IPS DF 19.7 (cell line): Measurements from ENCODE around the gene CPZ.
"Not testable (repeated sequence)": the region's sequence is repeated elsewhere in the genome, so short reads cannot be mapped to it uniquely, and the experiment has no call there.

Experiments
- DNase-seq: peaks from one replicate; pipeline ENCODE4 v3.0.0-alpha.2; 2013; ENCODE audit warnings: low read depth, low spot score

Gene CPZ

DNA sequence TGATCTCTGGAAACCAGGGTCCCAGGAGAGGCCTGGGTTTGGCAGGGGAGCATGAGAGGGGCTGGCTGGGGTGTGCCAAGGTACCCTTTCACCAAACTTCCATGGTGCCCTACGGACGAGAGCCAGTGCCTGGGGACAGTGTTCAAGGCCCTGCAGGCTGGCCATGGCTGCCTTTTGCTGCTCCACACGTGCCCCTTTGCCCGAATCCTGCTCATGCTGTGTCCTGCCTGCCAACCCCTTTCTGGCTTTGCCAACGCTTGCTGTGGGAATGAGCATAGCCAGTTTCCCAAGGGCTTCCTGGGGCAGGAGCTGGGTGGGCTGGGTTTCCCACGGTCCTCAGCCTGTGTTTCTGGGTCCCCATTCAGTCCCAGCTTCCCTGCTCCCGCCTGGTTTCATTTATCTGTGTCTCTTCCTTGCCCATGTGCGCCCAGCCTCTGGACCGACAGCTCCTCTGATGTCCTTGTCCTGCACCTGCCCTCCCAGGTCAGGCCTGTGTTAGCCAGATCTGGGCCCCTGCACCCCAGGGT is 17.3 kb downstream of the CPZ start:
- no peak for DNase-seq

DNA sequence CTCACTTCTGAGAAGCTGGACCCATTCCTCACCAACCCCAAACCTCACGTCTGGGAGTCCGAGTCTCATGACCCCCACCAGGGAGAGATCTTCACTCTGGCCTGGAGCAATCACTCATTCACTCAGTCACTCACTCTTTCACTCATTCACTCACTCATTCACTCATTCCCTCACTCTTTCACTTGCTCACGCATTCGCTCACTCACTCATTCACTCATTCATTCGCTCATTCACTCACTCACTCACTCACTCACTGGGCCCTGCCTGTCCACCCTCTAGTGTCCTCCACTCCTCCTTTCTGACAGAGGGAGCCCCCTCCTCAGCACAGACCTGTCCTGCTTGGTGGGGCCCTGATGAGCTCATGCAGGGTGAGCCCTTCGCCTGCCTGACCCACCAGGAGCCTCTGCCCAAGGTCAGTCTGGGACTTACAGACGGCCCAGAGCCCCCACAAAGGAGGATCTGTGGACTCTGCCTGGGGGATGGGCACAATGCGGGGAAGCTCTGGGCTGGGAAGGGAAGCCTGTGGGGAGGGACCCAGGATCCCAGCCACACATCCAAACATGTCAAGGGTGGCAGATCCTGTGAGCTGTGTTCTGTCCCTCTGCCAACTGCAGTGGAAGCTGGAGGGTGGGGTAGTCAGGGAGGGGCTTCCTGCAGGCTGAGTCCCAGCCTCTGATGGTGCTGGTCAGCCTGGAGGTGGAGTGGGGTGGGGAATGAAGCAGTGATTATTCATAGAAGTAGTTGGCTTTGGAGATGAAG is 18.5 kb downstream of the CPZ start:
- DNase-seq = no peak

DNA sequence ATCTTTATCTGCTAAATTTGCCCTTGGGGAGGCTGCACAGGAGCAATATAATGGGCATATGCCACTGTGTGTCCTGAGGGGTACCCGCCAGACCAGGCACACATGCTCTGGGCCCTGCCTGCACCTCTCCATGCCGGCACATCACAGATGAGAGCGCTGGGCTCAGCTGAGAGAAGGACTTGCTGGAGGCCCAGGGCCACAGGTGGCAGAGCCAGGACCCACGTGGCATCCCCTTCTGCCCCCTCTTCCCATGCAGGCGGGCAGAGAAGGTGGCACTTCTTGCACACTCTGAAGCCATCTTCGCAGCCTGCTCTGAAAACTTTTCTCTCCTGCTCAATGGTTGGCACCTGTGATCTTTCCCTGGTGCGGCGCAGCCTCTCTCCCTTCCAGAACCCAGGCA is 20.1 kb downstream of the CPZ start:
- DNase-seq = no peak

DNA sequence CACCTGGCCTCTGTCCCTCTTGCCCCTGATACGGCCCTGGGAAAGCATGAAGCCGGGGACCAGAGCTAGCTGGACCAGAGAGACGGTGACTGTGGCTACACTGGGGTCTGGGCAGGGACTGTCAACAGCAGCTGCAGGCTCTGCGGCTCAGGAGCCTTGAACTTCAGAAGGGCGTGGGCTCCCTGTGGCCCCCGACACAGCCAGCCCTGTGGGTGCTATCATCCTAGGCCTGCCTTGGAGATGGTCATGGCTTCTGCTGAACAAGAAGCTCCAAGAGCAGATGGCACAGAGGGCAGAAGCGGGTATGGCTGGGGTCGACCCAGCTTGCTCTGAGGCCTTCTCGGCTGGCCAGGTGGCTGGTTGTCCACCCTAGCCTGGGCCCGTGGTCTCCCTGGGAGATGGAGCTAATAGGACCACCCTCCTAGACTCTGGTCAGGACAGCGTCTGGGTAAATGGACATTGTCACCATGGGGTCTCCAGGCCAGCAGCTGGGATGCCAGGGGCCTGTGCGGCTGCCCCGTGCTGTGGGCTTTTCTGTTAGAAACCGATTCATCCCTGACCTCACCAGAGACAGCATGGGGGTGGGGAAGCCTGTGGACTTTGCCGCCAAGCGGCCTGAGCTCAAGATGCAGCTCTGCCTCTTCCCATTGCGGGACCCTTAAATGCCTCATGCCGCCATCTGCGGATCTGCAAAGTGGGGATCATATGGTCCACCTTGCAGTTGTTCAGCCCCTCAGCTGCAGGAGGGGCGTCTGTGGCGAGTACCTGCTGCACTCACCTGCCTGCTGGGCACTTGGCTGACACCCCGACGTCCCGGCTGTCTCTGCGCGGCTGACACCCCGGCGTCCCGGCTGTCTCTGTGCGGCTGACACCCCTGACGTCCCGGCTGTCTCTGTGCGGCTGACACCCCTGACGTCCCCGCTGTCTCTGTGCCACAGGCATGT is 21.1 kb downstream of the CPZ start:
- DNase-seq = no peak

DNA sequence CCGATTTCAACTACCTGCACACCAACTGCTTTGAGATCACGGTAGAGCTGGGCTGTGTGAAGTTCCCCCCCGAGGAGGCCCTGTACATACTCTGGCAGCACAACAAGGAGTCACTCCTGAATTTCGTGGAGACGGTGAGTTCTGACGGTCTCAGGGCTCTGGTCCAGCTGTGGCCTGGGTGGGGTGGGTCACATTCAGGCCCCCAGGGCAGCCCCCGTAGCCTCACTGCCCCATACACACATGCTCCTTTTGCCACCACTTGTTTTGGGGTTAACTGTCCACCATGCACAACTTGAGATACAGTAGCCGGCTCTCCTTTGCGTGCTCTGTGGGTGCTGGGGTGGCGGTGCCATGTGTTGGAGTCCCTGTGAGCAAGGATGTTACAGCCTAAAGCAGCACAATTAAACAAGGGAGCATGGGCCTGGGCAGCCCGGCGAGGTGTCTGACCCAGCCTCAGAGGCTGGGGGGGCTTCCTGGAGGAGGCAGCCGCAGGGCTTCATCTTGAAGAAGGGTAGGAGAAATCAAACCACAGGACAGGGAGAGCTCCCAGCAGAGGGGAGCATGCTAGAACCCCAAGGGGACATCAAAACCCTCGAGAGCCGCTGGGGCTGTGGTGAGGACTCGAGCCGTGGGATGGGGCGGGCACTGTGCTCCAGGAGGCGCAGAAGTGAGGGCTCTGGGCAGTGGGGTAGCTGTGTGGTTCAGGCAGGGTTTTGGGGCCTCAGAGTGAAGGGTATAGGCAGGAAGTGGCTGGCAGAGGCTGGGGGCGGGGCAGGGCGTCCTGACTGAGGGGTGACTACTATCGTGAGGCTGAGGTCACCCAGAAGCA is 22.0 kb downstream of the CPZ start:
- DNase-seq = no peak

DNA sequence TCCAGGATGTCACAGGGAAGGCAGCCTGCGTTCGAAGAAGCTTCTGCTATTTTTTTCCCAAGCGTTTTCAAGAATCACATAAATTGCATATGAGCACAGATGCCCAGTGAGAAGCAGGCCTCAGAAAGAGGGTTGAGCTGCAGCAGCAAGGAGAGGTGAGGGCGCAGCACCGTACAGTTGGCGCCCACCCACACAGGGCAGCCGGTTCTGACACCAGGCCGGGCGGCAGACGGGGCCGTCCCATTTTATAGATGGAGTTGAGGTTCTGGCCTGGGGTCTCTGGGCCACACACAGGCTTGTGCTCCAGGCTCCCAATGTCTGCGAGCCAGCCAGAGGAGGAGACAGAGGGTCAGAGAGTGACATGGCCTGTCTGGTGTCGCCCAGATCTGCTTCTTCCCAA is 22.8 kb downstream of the CPZ start:
- DNase-seq = no peak

DNA sequence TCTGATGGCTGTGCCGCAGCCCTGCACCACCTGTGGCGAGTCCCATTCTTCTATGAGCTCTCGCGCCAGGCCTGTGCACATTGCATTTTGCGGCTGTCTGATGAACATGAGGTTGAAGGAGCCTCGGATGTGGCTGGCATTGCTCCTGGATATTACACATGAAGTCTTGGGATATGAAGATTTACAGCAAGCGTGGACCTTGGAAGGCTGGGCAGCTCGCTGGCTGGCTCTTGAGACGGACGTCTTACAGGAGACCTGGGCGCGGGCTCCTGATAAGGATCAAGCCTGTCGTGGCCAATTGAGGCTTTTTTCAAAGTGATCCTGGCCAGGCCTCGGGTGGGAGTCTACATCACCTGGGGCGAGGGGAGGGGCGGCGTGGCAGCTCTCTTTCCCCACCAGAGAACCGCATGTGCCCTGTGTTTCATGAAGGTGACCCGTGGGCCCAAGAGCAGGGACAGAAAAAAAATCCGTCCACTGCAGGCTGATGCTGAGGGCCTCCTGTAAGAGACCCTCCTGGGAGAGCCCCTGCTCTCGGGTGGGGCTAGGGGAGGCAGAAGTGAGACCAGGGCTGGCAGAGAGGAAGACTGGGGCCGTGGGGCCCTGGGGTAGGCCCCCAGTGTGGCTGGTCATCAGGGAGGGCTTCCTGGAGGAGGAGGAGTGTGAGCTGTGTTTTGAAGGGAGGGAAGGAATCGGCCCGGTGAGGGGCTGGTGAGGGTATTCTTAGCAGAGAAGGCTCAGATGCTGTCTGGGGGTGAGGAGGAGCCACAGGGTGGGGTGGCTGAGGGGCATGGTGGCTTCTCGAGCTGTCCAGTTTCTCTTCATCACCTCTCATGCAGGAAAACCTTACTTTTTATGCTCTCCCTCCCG is 23.6 kb downstream of the CPZ start:
- no peak for DNase-seq

DNA sequence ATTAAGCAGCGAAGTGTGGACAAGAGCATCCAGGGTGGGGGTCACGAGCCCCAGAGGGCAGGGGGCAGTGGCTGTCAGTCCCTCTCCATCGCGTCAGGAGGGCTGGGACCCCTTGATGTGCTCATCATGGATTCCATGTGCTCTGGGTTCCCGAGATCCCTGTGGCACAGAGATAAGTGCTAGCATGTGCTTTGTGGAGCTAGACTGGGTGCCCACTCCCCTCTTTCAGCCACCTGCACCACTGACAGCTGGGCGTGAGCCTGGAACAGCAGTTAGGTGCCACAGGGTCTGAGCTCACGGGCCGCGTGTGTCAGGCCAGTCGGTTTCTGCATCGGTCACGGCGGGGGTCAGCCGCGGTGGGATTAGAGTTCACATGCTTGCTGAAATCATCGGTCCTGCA is 24.3 kb downstream of the CPZ start:
- no peak for DNase-seq

DNA sequence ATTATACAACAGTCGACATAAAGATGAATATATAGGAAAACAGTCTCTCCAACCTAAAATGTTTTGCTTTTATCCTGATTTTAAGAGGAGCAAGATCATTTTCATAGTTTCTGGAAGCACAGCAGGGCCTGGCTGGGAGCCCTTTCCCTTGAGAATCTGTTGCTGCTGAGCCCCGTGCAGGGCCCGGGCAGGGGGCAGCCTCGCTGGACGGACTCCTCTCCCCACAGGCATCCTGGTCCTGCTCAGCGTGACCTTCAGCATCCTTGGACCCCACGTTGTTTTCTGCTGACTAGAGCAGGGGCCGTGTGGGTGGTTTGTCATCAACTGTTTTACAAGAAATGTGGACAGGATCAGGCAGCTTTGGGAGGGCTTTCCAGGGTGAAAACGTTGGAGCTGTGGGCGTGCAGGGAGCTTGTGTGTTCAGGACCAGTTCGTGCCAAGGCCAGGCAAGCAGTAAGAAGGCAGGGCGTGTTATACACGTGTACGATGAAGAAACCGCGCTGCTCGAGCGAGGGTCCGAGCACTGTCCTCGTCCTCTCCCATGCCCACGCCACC is 25.0 kb downstream of the CPZ start:
- DNase-seq = no peak

DNA sequence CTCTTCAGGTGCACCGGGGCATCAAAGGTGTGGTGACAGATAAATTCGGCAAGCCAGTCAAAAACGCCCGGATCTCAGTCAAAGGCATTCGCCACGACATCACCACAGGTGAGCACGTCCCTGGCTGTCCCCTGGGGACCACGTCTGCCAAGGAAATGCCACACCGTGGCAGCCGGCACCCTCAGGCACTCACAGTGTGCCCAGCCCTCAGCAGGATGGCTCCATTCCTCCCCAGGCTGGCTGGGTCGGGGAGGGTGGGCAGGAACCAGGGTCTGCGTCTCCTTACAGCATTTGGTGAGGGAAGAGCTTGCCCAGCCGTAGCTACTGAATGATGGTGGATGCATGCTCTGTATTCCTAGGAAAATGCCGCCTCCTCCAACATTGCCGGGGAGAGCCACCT is 25.9 kb downstream of the CPZ start:
- no peak for DNase-seq

DNA sequence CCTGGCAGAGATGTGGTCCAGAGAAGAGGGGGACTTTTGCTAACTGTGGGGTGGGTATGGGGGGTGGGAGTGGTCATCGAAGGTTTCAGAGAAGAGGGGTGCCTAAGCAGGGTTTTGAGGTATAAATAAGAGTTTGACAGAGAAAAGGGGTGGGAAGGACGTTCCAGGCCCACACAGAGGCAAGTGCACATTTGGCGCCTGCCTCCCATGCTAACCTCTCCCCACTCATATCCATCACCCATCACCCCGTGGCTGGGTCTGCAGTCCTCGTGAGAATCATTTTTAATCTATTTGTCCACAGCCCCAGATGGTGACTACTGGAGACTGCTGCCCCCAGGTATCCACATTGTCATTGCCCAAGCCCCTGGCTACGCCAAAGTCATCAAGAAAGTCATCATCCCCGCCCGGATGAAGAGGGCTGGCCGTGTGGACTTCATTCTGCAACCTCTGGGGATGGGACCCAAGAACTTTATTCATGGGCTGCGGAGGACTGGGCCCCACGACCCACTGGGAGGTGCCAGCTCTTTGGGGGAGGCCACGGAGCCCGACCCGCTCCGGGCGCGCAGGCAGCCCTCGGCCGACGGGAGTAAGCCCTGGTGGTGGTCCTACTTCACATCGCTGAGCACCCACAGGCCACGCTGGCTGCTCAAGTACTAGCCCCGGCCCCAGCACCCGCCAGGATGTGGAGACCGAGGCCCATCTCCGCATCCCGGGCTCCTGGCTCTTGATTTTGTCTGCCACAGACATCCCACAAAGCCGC is 26.6 kb downstream of the CPZ start:
- no peak for DNase-seq

DNA sequence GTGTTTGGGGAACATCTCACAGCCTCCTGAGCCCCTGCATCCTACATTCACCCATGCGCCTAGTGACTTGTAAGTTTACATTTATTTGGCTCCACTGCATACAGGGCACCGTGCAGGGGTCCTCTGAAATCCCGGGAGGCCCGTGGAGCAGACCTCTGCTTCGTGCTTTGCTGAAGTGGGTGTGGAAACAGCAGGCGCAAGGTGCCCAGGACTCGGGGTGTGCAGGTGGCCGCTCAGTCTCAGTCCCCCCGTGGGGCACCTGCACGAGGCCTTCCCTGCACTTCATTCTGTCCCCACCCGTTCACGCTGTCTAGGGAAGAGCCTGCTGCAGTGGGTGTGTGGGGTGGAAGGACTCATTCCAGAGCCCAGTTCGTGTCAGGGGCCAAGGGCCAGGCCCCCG is 28.6 kb downstream of the CPZ start:
- not testable (repeated sequence) for DNase-seq

DNA sequence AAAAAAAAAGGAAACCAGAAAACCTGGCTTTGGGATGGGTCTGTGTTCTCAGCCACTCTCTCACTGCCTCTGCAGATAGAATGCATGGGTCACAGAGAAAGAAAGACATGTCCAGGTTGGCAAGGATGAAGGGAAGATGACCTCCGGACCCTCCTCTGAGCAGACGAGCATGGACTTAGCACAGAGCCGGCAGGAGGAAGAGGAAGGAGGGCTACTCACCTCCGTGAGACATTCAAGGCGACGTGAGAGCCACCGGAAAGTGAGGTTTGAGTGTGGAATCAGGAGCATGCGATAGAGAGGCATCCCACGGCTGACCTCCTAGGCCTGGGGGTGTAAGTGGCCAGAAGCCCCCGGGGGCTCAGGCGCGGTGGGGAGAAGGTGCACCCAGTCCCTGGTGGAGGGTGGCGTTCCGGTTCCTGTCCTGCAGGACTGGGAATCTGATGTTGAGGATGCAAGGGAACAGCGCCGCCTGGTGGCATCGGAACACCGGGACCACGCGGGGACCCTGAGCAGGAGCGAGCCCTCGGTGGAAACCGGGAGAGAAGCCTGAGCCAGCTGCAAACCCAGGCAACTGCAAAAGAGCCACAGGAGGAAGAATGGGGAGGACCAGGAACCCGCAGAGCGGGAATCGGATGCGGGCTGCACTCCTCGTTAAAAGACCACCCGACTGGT is 32.2 kb downstream of the CPZ start:
- not testable (repeated sequence) for DNase-seq

DNA sequence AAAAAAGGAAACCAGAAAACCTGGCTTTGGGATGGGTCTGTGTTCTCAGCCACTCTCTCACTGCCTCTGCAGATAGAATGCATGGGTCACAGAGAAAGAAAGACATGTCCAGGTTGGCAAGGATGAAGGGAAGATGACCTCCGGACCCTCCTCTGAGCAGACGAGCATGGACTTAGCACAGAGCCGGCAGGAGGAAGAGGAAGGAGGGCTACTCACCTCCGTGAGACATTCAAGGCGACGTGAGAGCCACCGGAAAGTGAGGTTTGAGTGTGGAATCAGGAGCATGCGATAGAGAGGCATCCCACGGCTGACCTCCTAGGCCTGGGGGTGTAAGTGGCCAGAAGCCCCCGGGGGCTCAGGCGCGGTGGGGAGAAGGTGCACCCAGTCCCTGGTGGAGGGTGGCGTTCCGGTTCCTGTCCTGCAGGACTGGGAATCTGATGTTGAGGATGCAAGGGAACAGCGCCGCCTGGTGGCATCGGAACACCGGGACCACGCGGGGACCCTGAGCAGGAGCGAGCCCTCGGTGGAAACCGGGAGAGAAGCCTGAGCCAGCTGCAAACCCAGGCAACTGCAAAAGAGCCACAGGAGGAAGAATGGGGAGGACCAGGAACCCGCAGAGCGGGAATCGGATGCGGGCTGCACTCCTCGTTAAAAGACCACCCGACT is 37.8 kb downstream of the CPZ start:
- not testable (repeated sequence) for DNase-seq

DNA sequence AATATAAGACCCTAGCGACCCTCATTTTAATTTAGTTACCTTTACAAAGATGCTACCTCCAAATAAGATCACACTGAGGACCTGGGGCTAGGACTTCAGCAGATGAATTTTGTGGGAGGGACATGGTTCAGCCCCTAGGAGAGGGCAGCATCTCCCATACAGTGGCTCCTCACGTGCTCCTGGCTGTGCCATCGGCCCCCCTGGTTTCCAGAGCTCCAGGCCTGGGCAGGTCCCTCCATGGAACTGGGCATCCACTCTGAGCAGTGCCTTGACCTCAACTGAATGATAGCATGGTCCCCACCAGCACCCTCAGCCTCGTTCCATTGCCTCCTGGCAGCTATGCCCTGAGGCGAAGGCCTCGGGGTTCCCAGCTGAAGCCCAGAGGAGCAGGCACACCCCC is 39.3 kb downstream of the CPZ start:
- not testable (repeated sequence) for DNase-seq

DNA sequence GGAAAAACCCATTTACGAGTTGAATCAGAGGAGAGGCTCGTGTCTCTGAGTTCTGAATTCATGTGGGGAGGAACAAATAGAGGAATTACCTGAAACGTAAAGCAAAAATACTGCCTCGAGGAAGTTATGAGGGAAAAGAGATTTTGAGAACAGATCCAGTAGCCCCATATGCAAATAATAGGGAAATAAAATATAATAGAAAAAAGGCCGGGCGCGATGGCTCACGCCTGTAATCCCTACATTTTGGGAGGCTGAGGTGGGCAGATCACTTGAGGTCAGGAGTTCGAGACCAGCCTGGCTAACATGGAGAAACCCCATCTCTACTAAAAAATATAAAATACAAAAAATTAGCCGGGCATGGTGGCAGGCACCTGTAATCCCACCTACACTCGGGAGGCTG is 42.2 kb downstream of the CPZ start:
- DNase-seq = not testable (repeated sequence)

DNA sequence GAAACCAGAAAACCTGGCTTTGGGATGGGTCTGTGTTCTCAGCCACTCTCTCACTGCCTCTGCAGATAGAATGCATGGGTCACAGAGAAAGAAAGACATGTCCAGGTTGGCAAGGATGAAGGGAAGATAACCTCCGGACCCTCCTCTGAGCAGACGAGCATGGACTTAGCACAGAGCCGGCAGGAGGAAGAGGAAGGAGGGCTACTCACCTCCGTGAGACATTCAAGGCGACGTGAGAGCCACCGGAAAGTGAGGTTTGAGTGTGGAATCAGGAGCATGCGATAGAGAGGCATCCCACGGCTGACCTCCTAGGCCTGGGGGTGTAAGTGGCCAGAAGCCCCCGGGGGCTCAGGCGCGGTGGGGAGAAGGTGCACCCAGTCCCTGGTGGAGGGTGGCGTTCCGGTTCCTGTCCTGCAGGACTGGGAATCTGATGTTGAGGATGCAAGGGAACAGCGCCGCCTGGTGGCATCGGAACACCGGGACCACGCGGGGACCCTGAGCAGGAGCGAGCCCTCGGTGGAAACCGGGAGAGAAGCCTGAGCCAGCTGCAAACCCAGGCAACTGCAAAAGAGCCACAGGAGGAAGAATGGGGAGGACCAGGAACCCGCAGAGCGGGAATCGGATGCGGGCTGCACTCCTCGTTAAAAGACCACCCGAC is 43.5 kb downstream of the CPZ start:
- DNase-seq = not testable (repeated sequence)

DNA sequence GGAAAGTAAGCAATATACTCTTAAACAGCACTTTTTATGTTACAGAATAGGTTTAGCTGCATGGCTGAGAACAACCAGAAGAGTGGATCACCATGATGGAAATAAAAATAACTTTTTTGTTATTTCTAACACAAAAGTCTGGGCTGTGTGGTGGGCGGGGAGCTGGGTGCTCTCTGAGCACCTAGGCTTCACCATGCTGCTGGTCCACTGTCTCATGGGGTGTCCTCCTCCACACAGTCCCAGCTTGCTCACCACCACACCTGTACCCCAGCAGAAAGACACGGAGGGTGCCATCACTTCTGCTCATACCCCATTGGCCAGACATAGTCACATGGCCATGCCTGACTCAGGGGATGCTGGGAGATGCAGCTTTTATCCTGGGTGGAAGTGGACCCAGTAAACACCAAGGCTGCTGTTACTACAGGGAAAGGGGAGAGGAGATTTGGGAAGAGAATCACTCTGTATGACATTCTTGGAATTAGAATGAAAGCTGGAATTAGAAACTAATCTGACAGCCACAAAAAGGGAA is 45.0 kb downstream of the CPZ start:
- no peak for DNase-seq
